Measurements from ENCODE around the gene SLC24A3. TPM values are rescaled to one million over a fixed set of nuclear protein-coding genes. Genes with fewer than 3 reads are reported as not detected.

Gene SLC24A3
- polyA plus RNA-seq, 1 experiment, result 1.7 TPM

GRCh38 chr20:19260412-19261090 is 48.1 kb downstream of the SLC24A3 start:
- CTCF ChIA-PET, result interaction anchor here (1.5 to 1.8 kb wide), 2 partner anchors 54 to 55 kb away, joined by 4 read pairs; no protein-coding TSS in a partner anchor
- no peak for TF ChIP-seq CTCF (IDR thresholded peaks at IDR 0.05; ENCODE audit: insufficient read depth, low read depth, low read length)

DNA sequence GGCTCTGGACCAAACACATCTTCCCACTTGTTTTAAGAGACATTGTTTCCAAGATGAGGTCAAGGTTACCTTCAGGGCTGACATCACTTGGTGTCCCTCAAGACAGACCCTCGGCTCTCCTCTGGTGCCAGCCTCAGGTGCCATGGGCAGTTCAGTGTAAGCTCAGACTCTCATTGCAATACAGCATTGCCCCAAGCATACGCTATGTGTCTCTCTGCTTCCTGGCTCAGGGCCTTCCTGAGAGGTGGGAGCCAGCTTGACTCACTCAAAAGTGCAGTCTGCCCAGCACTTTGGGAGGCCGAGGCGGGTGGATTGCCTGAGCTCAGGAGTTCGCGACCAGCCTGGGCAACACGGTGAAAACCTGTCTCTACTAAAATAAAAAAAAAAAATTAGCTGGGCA is 51.7 kb downstream of the SLC24A3 start:
- Histone ChIP-seq H3K4me3 (ENCODE audit: low read depth, low read length) (no peak overlapping the region), H3K36me3 (ENCODE audit: control insufficient read depth, insufficient read depth, low read length) (no peaks in the 10 kb centered on the region), H3K27me3 (ENCODE audit: control insufficient read depth, insufficient read depth, low read length) (no peaks in the 10 kb centered on the region)
- CTCF ChIA-PET, result interaction anchor here (0.6 to 1.0 kb wide), 2 partner anchors 319 to 1046 kb away, joined by 3 read pairs; no protein-coding TSS in a partner anchor
- DNase-seq (ENCODE audit: low read depth), result no peak
- TF ChIP-seq CTCF (IDR thresholded peaks at IDR 0.05; ENCODE audit: insufficient read depth, low read depth, low read length), result no peak
- POLR2A ChIA-PET, result no interaction called here

More at GRCh38 chr20:19260412-19261090, 48.1 kb downstream of the SLC24A3 start:
- no peaks in the 10 kb centered on the region for H3K36me3 ChIP-seq (ENCODE audit: control insufficient read depth, insufficient read depth, low read length)
- peak; percentile 44 for DNase-seq (ENCODE audit: low read depth)
- POLR2A ChIA-PET, result interaction anchor here (0.7 kb wide), 1 partner anchor 242 kb away, joined by 4 read pairs; no protein-coding TSS in a partner anchor
- H3K4me3 ChIP-seq (ENCODE audit: low read depth, low read length), result no peak overlapping the region
- H3K27me3 ChIP-seq (ENCODE audit: control insufficient read depth, insufficient read depth, low read length), result no peaks in the 10 kb centered on the region

GRCh38 chr20:19265646-19266374 is 53.4 kb downstream of the SLC24A3 start:
- CTCF ChIA-PET, result interaction anchor here (0.9 kb wide), 1 partner anchor 59 kb away, joined by 3 read pairs; no protein-coding TSS in a partner anchor

GRCh38 chr20:19268426-19268825 is 56.0 kb downstream of the SLC24A3 start:
- CTCF ChIA-PET, result no interaction called here
- POLR2A ChIA-PET, result no interaction called here
- Histone ChIP-seq H3K4me3 (ENCODE audit: low read depth, low read length) (no peak overlapping the region), H3K36me3 (ENCODE audit: control insufficient read depth, insufficient read depth, low read length) (no peaks in the 10 kb centered on the region), H3K27me3 (ENCODE audit: control insufficient read depth, insufficient read depth, low read length) (no peaks in the 10 kb centered on the region)
- TF ChIP-seq CTCF (IDR thresholded peaks at IDR 0.05; ENCODE audit: insufficient read depth, low read depth, low read length), result no peak
- no peak for DNase-seq (ENCODE audit: low read depth)

More at GRCh38 chr20:19265646-19266374, 53.4 kb downstream of the SLC24A3 start:
- POLR2A ChIA-PET, result no interaction called here
- H3K27me3 ChIP-seq (ENCODE audit: control insufficient read depth, insufficient read depth, low read length), result no peaks in the 10 kb centered on the region
- H3K4me3 ChIP-seq (ENCODE audit: low read depth, low read length), result no peak overlapping the region
- no peak for TF ChIP-seq CTCF (IDR thresholded peaks at IDR 0.05; ENCODE audit: insufficient read depth, low read depth, low read length)
- no peak for DNase-seq (ENCODE audit: low read depth)
- H3K36me3 ChIP-seq (ENCODE audit: control insufficient read depth, insufficient read depth, low read length), result no peaks in the 10 kb centered on the region

DNA sequence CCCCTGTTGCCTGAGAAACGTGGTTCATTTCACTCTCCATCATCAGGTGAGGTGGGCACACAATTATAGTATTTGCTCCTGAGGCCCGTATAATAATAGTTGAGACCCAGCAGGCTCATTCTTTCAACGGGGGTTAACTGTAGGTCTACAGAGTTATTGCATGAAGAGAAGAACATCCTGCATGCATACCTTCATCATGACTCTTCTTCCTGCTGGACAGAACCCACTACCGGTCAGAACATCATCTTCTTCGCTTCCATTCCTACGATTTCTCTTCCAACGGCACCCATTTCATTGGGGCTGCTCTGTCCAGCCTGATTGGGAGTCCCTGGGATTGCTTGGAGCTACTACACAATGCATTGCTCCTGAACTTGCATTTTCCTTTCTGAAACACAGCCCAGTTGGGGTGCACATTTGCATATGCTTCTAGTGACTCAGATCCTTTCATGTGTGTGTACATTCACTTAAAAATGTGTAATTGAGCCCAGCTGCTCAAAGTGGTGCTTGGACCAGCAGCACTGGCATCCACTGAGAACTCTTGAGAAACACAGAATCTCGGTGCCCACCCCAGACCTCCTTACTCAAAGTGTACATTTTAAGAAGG is 57.4 kb downstream of the SLC24A3 start:
- TF ChIP-seq CTCF (IDR thresholded peaks at IDR 0.05; ENCODE audit: insufficient read depth, low read depth, low read length), result no peak
- CTCF ChIA-PET, result interaction anchor here (0.6 to 1.5 kb wide), 2 partner anchors 14 to 16 kb away, joined by 3 read pairs; no protein-coding TSS in a partner anchor

More for the DNA sequence above, 57.4 kb downstream of the SLC24A3 start:
- Histone ChIP-seq H3K27me3 (ENCODE audit: control insufficient read depth, insufficient read depth, low read length) (no peaks in the 10 kb centered on the region), H3K36me3 (ENCODE audit: control insufficient read depth, insufficient read depth, low read length) (no peaks in the 10 kb centered on the region), H3K4me3 (ENCODE audit: low read depth, low read length) (no peak overlapping the region)
- no peak for DNase-seq (ENCODE audit: low read depth)
- POLR2A ChIA-PET, result no interaction called here

Data from BJ (cell line).